Measurements from ENCODE around the gene STYK1.

Gene STYK1

GRCh38 chr12:10617863-10618262, 56.0 kb downstream of the STYK1 start:
- Histone ChIP-seq H3F3A (ENCODE audit: low read depth) (no peaks in the 10 kb centered on the region), H3K9me3 (ENCODE audit: insufficient read depth, low read depth, low read length) (no peaks in the 10 kb centered on the region), H2AFZ (ENCODE audit: low read length) (no peak overlapping the region), H3K4me2 (ENCODE audit: low read depth, low read length, poor library complexity, severe bottlenecking) (no peak overlapping the region), H3K79me2 (ENCODE audit: insufficient read depth, low read length) (peaks cover 5% of the 10 kb centered on the region), H3K27me3 (ENCODE audit: insufficient read depth, low read length, poor library complexity, severe bottlenecking) (no peaks in the 10 kb centered on the region), H3K4me1 (ENCODE audit: insufficient read depth, low read length, poor library complexity, severe bottlenecking) (peaks cover 6% of the 10 kb centered on the region), H3K4me3 (ENCODE audit: low read length, poor library complexity, severe bottlenecking) (no peak overlapping the region), H3K9me2 (replicated peaks; ENCODE audit: low read depth, low read length) (no peaks in the 10 kb centered on the region), H4K20me1 (ENCODE audit: insufficient read depth, low read length, poor library complexity, severe bottlenecking) (no peaks in the 10 kb centered on the region), H3K36me3 (ENCODE audit: insufficient read depth, low read length) (peaks cover 16% of the 10 kb centered on the region; the same call in 1 of the 2 replicates), H3K9ac (ENCODE audit: low read depth, low read length, poor library complexity, severe bottlenecking) (no peak overlapping the region)
- TF ChIP-seq CTCF (conservative IDR thresholded peaks at IDR 0.05; ENCODE audit: low read length) = no peak
- no peak for TF ChIP-seq EZH2phosphoT487 (IDR thresholded peaks at IDR 0.05; ENCODE audit: borderline replicate concordance)

GRCh38 chr12:10615532-10615931, 58.3 kb downstream of the STYK1 start:
- no peak overlapping the region for H3K4me3 ChIP-seq (ENCODE audit: low read length, poor library complexity, severe bottlenecking)
- no peaks in the 10 kb centered on the region for H4K20me1 ChIP-seq (ENCODE audit: insufficient read depth, low read length, poor library complexity, severe bottlenecking)
- H3K9me3 ChIP-seq (ENCODE audit: insufficient read depth, low read depth, low read length) = no peaks in the 10 kb centered on the region
- peaks cover 28% of the 10 kb centered on the region for H3K79me2 ChIP-seq (ENCODE audit: insufficient read depth, low read length)
- no peaks in the 10 kb centered on the region for H3F3A ChIP-seq (ENCODE audit: low read depth)
- H3K9me2 ChIP-seq (replicated peaks; ENCODE audit: low read depth, low read length) = no peaks in the 10 kb centered on the region
- no peak for TF ChIP-seq CTCF (conservative IDR thresholded peaks at IDR 0.05; ENCODE audit: low read length)
- no peak for TF ChIP-seq EZH2phosphoT487 (IDR thresholded peaks at IDR 0.05; ENCODE audit: borderline replicate concordance)
- H3K4me1 ChIP-seq (ENCODE audit: insufficient read depth, low read length, poor library complexity, severe bottlenecking) = peaks cover 6% of the 10 kb centered on the region
- peaks cover 6% of the 10 kb centered on the region; the same call in 1 of the 2 replicates for H3K36me3 ChIP-seq (ENCODE audit: insufficient read depth, low read length)
- H3K27me3 ChIP-seq (ENCODE audit: insufficient read depth, low read length, poor library complexity, severe bottlenecking) = no peaks in the 10 kb centered on the region
- no peak overlapping the region for H3K9ac ChIP-seq (ENCODE audit: low read depth, low read length, poor library complexity, severe bottlenecking)
- no peak overlapping the region for H2AFZ ChIP-seq (ENCODE audit: low read length)
- H3K4me2 ChIP-seq (ENCODE audit: low read depth, low read length, poor library complexity, severe bottlenecking) = no peak overlapping the region

DNA sequence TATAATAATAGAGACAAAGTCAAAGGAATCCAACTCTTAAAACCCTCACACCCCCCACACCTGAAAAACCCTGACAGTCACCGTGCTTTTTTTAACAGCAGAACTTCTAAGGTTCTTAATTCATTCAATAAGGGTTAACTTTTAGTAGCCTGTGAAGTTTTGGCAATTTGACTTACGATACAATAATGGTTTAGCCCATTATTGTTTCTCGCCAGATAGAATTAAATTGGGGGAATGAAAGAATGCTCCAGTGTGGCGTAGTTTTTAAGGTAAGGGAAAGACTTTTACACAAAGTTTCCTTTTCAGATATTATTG, 59.8 kb downstream of the STYK1 start:
- peak overlapping the region; percentile 96 for H3K4me2 ChIP-seq (ENCODE audit: low read depth, low read length, poor library complexity, severe bottlenecking)
- TF ChIP-seq EZH2phosphoT487 (IDR thresholded peaks at IDR 0.05; ENCODE audit: borderline replicate concordance) (no peak), CTCF (conservative IDR thresholded peaks at IDR 0.05; ENCODE audit: low read length) (no peak)
- no peaks in the 10 kb centered on the region for H4K20me1 ChIP-seq (ENCODE audit: insufficient read depth, low read length, poor library complexity, severe bottlenecking)
- H3K4me1 ChIP-seq (ENCODE audit: insufficient read depth, low read length, poor library complexity, severe bottlenecking) = peaks cover 10% of the 10 kb centered on the region
- peak overlapping the region; percentile 96 for H3K4me3 ChIP-seq (ENCODE audit: low read length, poor library complexity, severe bottlenecking)
- H3K9ac ChIP-seq (ENCODE audit: low read depth, low read length, poor library complexity, severe bottlenecking) = peak overlapping the region; percentile 96
- H3K36me3 ChIP-seq (ENCODE audit: insufficient read depth, low read length) = 0 out of 2 replicates have a peak, but pooled peaks cover 2% of the 10 kb centered on the region
- peaks cover 34% of the 10 kb centered on the region for H3K79me2 ChIP-seq (ENCODE audit: insufficient read depth, low read length)
- no peaks in the 10 kb centered on the region for H3K9me2 ChIP-seq (replicated peaks; ENCODE audit: low read depth, low read length)
- H3K9me3 ChIP-seq (ENCODE audit: insufficient read depth, low read depth, low read length) = no peaks in the 10 kb centered on the region
- H3K27me3 ChIP-seq (ENCODE audit: insufficient read depth, low read length, poor library complexity, severe bottlenecking) = no peaks in the 10 kb centered on the region
- peak overlapping the region; percentile 88 for H2AFZ ChIP-seq (ENCODE audit: low read length)
- H3F3A ChIP-seq (ENCODE audit: low read depth) = no peaks in the 10 kb centered on the region

All from Loucy (cell line).